ENCODE data around the gene RNF208.

The RNF208 gene

GRCh38 chr9:137243626-137244485 lies 21.8 kb upstream of the RNF208 start:
- H3K27ac ChIP-seq (ENCODE audit: extremely low read depth, low read depth, low read length) = no peak overlapping the region
- H3K4me3 ChIP-seq (ENCODE audit: low read depth, low read length) = no peak overlapping the region
- TF ChIP-seq SP2 (tag by site-specific recombination; IDR thresholded peaks at IDR 0.05) = no peak
- TF ChIP-seq IKZF3 (tag by site-specific recombination; IDR thresholded peaks at IDR 0.05) = peak; percentile 15; the same call in 1 of the 2 replicates
- TF ChIP-seq KLF10 (tag by site-specific recombination; IDR thresholded peaks at IDR 0.05) = 0 out of 2 replicates have a peak, but pooled peaks have one; percentile 22
- TF ChIP-seq ZEB2 (tag by site-specific recombination; IDR thresholded peaks at IDR 0.05) = no peak
- no peak for TF ChIP-seq ZNF366 (tag by site-specific recombination; conservative IDR thresholded peaks at IDR 0.05)
- no peak for TF ChIP-seq ZNF112 (tag by site-specific recombination; IDR thresholded peaks at IDR 0.05)
- no peak for TF ChIP-seq BCL6B (tag by site-specific recombination; IDR thresholded peaks at IDR 0.05)
- 0 out of 2 replicates have a peak, but pooled peaks have one; percentile 11 for TF ChIP-seq KLF9 (tag by site-specific recombination; IDR thresholded peaks at IDR 0.05; ENCODE audit: low read depth)
- peak; percentile 81 for TF ChIP-seq GLIS2 (tag by site-specific recombination; IDR thresholded peaks at IDR 0.05)
- TF ChIP-seq ZBTB11 (tag by site-specific recombination; conservative IDR thresholded peaks at IDR 0.05; ENCODE audit: low read depth) = peak; percentile 76
- TF ChIP-seq ZNF660 (tag by site-specific recombination; IDR thresholded peaks at IDR 0.05) = 0 out of 2 replicates have a peak, but pooled peaks have one; percentile 45
- TF ChIP-seq ZNF843 (tag by site-specific recombination; IDR thresholded peaks at IDR 0.05) = no peak
- 0 out of 2 replicates have a peak, but pooled peaks have one; percentile 40 for TF ChIP-seq ZNF600 (tag by site-specific recombination; IDR thresholded peaks at IDR 0.05)
- TF ChIP-seq ZNF18 (tag by site-specific recombination; IDR thresholded peaks at IDR 0.05) = 0 out of 2 replicates have a peak, but pooled peaks have one; percentile 81
- no peak for TF ChIP-seq PBX3 (CRISPR knock-in tag; IDR thresholded peaks at IDR 0.05)
- TF ChIP-seq ZBTB10 (tag by site-specific recombination; IDR thresholded peaks at IDR 0.05) = peak; percentile 54; the same call in 1 of the 2 replicates
- 0 out of 2 replicates have a peak, but pooled peaks have one; percentile 9 for TF ChIP-seq ZNF423 (tag by site-specific recombination; IDR thresholded peaks at IDR 0.05)
- TF ChIP-seq ZNF146 (tag by site-specific recombination; IDR thresholded peaks at IDR 0.05) = no peak
- no peak for TF ChIP-seq ZNF132 (tag by site-specific recombination; IDR thresholded peaks at IDR 0.05; ENCODE audit: borderline replicate concordance)
- peak; percentile 34; the same call in 1 of the 2 replicates for TF ChIP-seq ZNF398 (tag by site-specific recombination; IDR thresholded peaks at IDR 0.05)
- TF ChIP-seq ZBTB20 (tag by site-specific recombination; IDR thresholded peaks at IDR 0.05) = peak; percentile 38; the same call in 1 of the 2 replicates
- peak; percentile 69 for TF ChIP-seq GLIS1 (tag by site-specific recombination; IDR thresholded peaks at IDR 0.05)
- TF ChIP-seq KLF1 (tag by site-specific recombination; IDR thresholded peaks at IDR 0.05) = peak; percentile 60; the same call in 1 of the 2 replicates

More at GRCh38 chr9:137243626-137244485, 21.8 kb upstream of the RNF208 start:
- Histone ChIP-seq H3K9me3 (ENCODE audit: control insufficient read depth, insufficient read depth, low read depth, low read length) (no peaks in the 10 kb centered on the region), H3K4me1 (ENCODE audit: control insufficient read depth, insufficient read depth, low read length) (0 out of 2 replicates have a peak, but pooled peaks cover 3% of the 10 kb centered on the region), H3K36me3 (ENCODE audit: control insufficient read depth in 2 of 2, insufficient read depth in 1 of 2, low read length in 2 of 2) (peaks cover 0 to 27% of the 10 kb centered on the region in 2 experiments; a peak in 1 of 3 replicates)
- CTCF ChIA-PET = interaction anchor here (0.7 to 3.6 kb wide), 3 partner anchors 7 to 20 kb away, joined by 5 to 29 read pairs (median 16); partner anchors contain the start of gene NELFB
- POLR2A ChIA-PET = interaction anchor here (0.6 to 11.5 kb wide), 15 partner anchors 7 to 453 kb away, joined by 3 to 336 read pairs (median 6); partner anchors contain the start of genes CYSRT1, NELFB, RNF208 and RNF224

Measured in HEK293 (cell line).